ENCODE measurements around the gene EPB41L4A.
"Not testable (repeated sequence)": the region's sequence is repeated elsewhere in the genome, so short reads cannot be mapped to it uniquely, and the experiment has no call there.

The EPB41L4A gene

DNA sequence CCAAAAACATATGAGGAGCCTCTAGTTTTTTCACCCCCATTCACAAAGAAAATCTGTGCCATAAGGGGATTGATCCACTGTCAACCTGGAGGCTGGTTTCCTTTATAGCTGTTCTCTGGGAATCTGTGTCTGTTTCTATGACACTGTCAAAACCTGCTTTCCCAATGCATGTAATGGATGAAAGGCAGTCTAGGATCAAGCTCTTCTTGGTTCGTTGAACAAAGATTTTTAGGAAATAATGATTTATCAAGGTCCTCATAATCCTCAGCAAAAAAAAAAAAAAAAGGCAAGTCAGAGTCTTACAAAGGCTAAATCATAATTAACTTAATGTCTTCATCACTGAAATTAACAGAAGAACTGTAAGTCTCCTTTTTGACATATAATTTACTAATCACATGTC lies 16.0 kb downstream of the EPB41L4A start:
- Histone ChIP-seq H3K79me2 (ENCODE audit: control insufficient read depth, low read length) (no peaks in the 10 kb centered on the region), H3K36me3 (ENCODE audit: control insufficient read depth, low read length) (no peaks in the 10 kb centered on the region), H3K4me2 (ENCODE audit: low read length) (no peak overlapping the region), H3K4me1 (ENCODE audit: control insufficient read depth, low read length) (no peaks in the 10 kb centered on the region), H4K20me1 (ENCODE audit: control insufficient read depth, insufficient read depth, low read depth, low read length) (no peaks in the 10 kb centered on the region), H3K4me3 (ENCODE audit: low read length) (no peak overlapping the region), H3K27ac (ENCODE audit: low read depth, low read length) (no peak overlapping the region), H3F3A (ENCODE audit: control insufficient read depth, insufficient read depth) (no peaks in the 10 kb centered on the region), H3K27me3 (ENCODE audit: control insufficient read depth, low read length) (no peaks in the 10 kb centered on the region), H3K9me3 (ENCODE audit: control insufficient read depth, insufficient read depth, low read length) (no peaks in the 10 kb centered on the region), H3K9me2 (replicated peaks; ENCODE audit: control insufficient read depth, low read length) (no peaks in the 10 kb centered on the region)
- TF ChIP-seq, protein P1, sequence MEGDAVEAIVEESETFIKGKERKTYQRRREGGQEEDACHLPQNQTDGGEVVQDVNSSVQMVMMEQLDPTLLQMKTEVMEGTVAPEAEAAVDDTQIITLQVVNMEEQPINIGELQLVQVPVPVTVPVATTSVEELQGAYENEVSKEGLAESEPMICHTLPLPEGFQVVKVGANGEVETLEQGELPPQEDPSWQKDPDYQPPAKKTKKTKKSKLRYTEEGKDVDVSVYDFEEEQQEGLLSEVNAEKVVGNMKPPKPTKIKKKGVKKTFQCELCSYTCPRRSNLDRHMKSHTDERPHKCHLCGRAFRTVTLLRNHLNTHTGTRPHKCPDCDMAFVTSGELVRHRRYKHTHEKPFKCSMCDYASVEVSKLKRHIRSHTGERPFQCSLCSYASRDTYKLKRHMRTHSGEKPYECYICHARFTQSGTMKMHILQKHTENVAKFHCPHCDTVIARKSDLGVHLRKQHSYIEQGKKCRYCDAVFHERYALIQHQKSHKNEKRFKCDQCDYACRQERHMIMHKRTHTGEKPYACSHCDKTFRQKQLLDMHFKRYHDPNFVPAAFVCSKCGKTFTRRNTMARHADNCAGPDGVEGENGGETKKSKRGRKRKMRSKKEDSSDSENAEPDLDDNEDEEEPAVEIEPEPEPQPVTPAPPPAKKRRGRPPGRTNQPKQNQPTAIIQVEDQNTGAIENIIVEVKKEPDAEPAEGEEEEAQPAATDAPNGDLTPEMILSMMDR (IDR thresholded peaks at IDR 0.05; ENCODE audit: low read depth, low read length, poor library complexity, severe bottlenecking), result no peak
- TF ChIP-seq EZH2phosphoT487 (IDR thresholded peaks at IDR 0.05; ENCODE audit: borderline replicate concordance, low read length), result no peak

DNA sequence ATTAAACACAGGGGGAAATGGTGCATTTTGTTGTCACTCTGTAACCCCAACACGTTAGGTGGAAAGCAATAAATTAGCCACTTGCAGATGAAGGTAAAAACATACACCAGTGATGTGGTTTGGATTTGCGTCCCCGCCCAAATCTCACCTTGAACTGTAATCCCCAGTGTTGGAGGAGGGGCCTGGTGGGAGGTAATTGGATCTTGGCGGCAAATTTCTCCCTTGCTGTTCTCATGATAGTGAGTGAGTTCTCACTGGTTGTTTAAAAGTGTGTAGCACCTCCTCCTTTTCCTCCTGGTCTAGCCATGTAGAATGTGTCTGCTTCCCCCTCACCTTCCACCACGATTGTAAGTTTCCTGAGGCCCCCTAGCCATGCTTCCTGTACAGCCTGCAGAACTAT lies 17.2 kb downstream of the EPB41L4A start:
- H3K36me3 ChIP-seq (ENCODE audit: control insufficient read depth, low read length), result no peaks in the 10 kb centered on the region
- no peak overlapping the region for H3K27ac ChIP-seq (ENCODE audit: low read depth, low read length)
- no peak overlapping the region for H3K4me3 ChIP-seq (ENCODE audit: low read length)
- TF ChIP-seq EZH2phosphoT487 (IDR thresholded peaks at IDR 0.05; ENCODE audit: borderline replicate concordance, low read length), result no peak
- TF ChIP-seq, protein P1 (IDR thresholded peaks at IDR 0.05; ENCODE audit: low read depth, low read length, poor library complexity, severe bottlenecking), result no peak
- no peaks in the 10 kb centered on the region for H3F3A ChIP-seq (ENCODE audit: control insufficient read depth, insufficient read depth)
- no peaks in the 10 kb centered on the region for H3K79me2 ChIP-seq (ENCODE audit: control insufficient read depth, low read length)
- no peaks in the 10 kb centered on the region for H3K27me3 ChIP-seq (ENCODE audit: control insufficient read depth, low read length)
- H3K9me2 ChIP-seq (replicated peaks; ENCODE audit: control insufficient read depth, low read length), result no peaks in the 10 kb centered on the region
- no peaks in the 10 kb centered on the region for H4K20me1 ChIP-seq (ENCODE audit: control insufficient read depth, insufficient read depth, low read depth, low read length)
- H3K4me2 ChIP-seq (ENCODE audit: low read length), result no peak overlapping the region
- H3K9me3 ChIP-seq (ENCODE audit: control insufficient read depth, insufficient read depth, low read length), result no peaks in the 10 kb centered on the region
- H3K4me1 ChIP-seq (ENCODE audit: control insufficient read depth, low read length), result no peaks in the 10 kb centered on the region

DNA sequence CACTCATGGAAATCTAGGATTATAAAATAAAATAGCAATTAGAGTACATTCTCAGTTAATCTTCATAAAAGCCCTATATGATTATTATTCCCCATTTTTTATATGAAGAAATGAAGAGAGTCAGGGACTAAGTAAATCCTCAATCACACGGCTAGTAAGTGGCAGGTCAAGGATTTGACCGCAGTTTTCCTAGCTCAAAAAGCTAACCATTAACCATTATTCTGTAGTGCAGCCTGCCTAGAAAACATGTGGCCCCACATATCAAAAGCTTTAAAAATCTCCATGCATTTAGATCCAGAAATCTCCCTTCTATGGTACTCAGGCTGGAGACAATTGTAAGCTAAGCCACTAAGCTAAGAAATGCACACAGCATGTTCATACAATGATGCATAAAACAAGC lies 21.4 kb downstream of the EPB41L4A start:
- Histone ChIP-seq H3K9me2 (replicated peaks; ENCODE audit: control insufficient read depth, low read length) (no peaks in the 10 kb centered on the region), H3K4me2 (ENCODE audit: low read length) (no peak overlapping the region), H3F3A (ENCODE audit: control insufficient read depth, insufficient read depth) (no peaks in the 10 kb centered on the region), H3K79me2 (ENCODE audit: control insufficient read depth, low read length) (no peaks in the 10 kb centered on the region), H3K4me3 (ENCODE audit: low read length) (no peak overlapping the region), H3K9me3 (ENCODE audit: control insufficient read depth, insufficient read depth, low read length) (no peaks in the 10 kb centered on the region), H4K20me1 (ENCODE audit: control insufficient read depth, insufficient read depth, low read depth, low read length) (no peaks in the 10 kb centered on the region), H3K27me3 (ENCODE audit: control insufficient read depth, low read length) (no peaks in the 10 kb centered on the region), H3K4me1 (ENCODE audit: control insufficient read depth, low read length) (no peaks in the 10 kb centered on the region), H3K27ac (ENCODE audit: low read depth, low read length) (no peak overlapping the region), H3K36me3 (ENCODE audit: control insufficient read depth, low read length) (no peaks in the 10 kb centered on the region)
- TF ChIP-seq, protein P1 (IDR thresholded peaks at IDR 0.05; ENCODE audit: low read depth, low read length, poor library complexity, severe bottlenecking), result no peak
- TF ChIP-seq EZH2phosphoT487 (IDR thresholded peaks at IDR 0.05; ENCODE audit: borderline replicate concordance, low read length), result no peak

DNA sequence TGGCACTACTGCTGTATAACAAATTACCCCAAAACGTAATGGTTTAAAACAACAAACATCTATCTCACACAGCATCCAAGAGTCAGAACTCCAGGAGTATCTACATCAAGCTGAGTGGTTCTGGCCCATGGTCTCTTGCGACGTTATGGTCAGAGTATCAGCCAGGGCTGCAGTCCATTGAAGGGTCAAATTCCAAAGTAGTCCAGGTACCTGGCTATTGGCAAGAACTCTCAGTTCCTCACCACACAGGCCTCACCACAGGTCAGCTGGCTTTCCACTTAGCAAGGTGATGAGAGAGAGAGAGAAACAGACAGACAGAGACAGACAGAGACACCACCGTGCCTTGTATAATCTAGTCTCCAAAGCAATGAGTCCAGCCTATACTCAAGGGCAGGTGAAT lies 22.6 kb downstream of the EPB41L4A start:
- H4K20me1 ChIP-seq (ENCODE audit: control insufficient read depth, insufficient read depth, low read depth, low read length), result no peaks in the 10 kb centered on the region
- no peaks in the 10 kb centered on the region for H3K79me2 ChIP-seq (ENCODE audit: control insufficient read depth, low read length)
- H3K27ac ChIP-seq (ENCODE audit: low read depth, low read length), result no peak overlapping the region
- H3K4me1 ChIP-seq (ENCODE audit: control insufficient read depth, low read length), result no peaks in the 10 kb centered on the region
- H3K36me3 ChIP-seq (ENCODE audit: control insufficient read depth, low read length), result no peaks in the 10 kb centered on the region
- H3K4me2 ChIP-seq (ENCODE audit: low read length), result no peak overlapping the region
- H3K9me2 ChIP-seq (replicated peaks; ENCODE audit: control insufficient read depth, low read length), result no peaks in the 10 kb centered on the region
- H3F3A ChIP-seq (ENCODE audit: control insufficient read depth, insufficient read depth), result no peaks in the 10 kb centered on the region
- no peaks in the 10 kb centered on the region for H3K9me3 ChIP-seq (ENCODE audit: control insufficient read depth, insufficient read depth, low read length)
- TF ChIP-seq EZH2phosphoT487 (IDR thresholded peaks at IDR 0.05; ENCODE audit: borderline replicate concordance, low read length), result no peak
- H3K4me3 ChIP-seq (ENCODE audit: low read length), result no peak overlapping the region
- no peaks in the 10 kb centered on the region for H3K27me3 ChIP-seq (ENCODE audit: control insufficient read depth, low read length)

DNA sequence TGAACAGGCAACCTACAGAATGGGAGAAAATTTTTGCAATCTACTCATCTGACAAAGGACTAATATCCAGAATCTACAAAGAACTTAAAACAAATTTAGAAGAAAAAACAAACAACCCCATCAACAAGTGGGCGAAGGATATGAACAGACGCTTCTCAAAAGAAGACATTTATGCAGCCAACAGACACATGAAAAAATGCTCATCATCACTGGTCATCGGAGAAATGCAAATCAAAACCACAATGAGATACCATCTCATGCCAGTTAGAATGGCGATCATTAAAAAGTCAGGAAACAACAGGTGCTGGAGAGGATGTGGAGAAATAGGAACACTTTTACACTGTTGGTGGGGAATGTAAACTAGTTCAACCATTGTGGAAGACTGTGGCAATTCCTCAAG lies 23.8 kb downstream of the EPB41L4A start:
- H3K9me3 ChIP-seq (ENCODE audit: control insufficient read depth, insufficient read depth, low read length); H4K20me1 ChIP-seq (ENCODE audit: control insufficient read depth, insufficient read depth, low read depth, low read length); H3F3A ChIP-seq (ENCODE audit: control insufficient read depth, insufficient read depth); H3K4me3 ChIP-seq (ENCODE audit: low read length); H3K27ac ChIP-seq (ENCODE audit: low read depth, low read length); H3K79me2 ChIP-seq (ENCODE audit: control insufficient read depth, low read length); H3K4me2 ChIP-seq (ENCODE audit: low read length); H3K36me3 ChIP-seq (ENCODE audit: control insufficient read depth, low read length); H3K9me2 ChIP-seq (replicated peaks; ENCODE audit: control insufficient read depth, low read length); H3K27me3 ChIP-seq (ENCODE audit: control insufficient read depth, low read length); H3K4me1 ChIP-seq (ENCODE audit: control insufficient read depth, low read length): not testable (repeated sequence)

All from DOHH2 (cell line).